Measurements from ENCODE around the gene ITGA11. TPM values are rescaled to one million over a fixed set of nuclear protein-coding genes. Genes with fewer than 3 reads are reported as not detected.

Gene ITGA11
- total RNA-seq, 1 donor from 2014 or later = 2.6 TPM

DNA sequence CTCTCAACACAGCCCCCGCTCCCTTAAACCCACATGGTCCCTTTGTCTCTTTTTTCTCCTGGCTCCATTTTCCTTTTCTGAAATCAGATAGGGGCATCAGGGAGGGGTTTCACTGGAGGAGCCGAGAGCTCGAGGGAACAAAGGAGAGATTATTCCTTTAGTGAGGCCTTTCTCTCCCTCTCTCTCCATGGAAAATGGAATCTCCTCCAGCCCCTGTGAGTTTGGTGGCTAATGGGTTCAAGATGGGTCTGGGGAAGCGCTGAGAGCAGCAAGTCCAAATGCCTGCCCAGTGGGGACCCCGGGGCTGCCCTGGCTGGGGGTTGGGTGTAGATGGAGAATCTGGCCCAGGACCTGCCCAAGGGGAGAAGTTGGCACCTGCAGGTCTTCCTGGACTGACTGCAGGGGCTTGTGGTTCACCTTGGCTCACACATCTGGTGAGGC, 56.8 kb downstream of the ITGA11 start:
- no peak for DNase-seq (ENCODE audit: low spot score)

- no peak for DNase-seq (ENCODE audit: low spot score)
Observed at GRCh38 chr15:68374168-68374745, 57.7 kb downstream of the ITGA11 start.

- no peak for DNase-seq (ENCODE audit: low spot score)
Observed at GRCh38 chr15:68373028-68373427, 58.9 kb downstream of the ITGA11 start.

- DNase-seq (ENCODE audit: low spot score) = no peak
Observed at GRCh38 chr15:68372291-68372811, 59.6 kb downstream of the ITGA11 start.

GRCh38 chr15:68371851-68372250, 60.1 kb downstream of the ITGA11 start:
- DNase-seq (ENCODE audit: low spot score) = no peak

DNA sequence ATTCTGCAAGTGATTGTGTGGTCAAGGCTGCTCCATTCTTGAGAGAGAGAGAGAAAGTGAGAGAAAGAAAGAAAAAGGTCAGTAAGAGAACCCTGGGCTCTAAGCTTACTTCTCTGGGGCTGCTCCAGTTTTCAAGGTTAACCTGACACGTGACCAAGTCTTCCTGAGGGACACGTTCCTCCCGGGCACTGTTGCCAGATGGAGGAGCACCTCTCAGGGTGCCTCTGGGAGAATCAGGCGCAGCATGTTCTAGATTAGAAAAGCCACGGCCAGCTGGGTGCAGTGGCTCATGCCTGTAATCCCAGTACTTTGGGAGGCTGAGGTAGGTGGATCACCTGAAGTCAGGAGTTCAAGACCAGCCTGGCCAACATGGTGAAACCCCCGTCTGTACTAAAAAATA, 60.8 kb downstream of the ITGA11 start:
- no peak for DNase-seq (ENCODE audit: low spot score)

- no peak for DNase-seq (ENCODE audit: low spot score)
Observed at GRCh38 chr15:68370768-68371151, 61.2 kb downstream of the ITGA11 start.

GRCh38 chr15:68369931-68370767, 61.8 kb downstream of the ITGA11 start:
- no peak for DNase-seq (ENCODE audit: low spot score)

DNA sequence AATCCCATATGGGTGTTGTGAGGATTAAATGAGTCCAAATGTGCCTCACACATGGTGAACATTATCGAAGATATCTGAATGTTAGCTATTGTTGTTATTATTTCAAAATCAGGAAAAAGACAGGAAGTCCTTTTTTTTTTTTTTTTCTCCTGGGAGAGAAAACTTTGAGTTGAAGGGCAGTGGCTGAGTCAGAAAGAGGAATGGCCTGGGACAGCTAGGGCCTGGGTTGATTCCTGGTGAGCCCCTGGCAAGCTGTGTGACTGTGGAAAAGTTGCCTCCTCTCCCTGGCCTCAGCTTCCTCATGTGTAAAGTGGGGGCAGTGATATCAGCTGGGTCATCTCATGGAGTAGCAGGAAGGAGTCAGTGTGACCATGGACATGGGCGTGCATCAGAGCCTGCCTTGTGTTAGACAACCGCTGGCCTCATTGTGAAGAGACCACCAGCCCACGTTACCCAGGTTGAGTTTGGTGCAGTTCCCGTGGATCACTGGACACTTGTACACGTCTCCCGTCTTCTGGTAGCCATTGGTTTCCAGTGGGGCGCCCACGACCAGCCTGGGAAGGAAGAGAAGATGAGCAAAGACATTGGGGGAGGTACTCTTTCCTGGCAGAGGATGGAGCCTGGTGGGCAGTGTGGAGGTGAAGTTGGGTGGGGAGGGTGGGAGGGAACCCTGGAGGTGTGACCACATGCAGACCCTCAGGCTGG, 63.1 kb downstream of the ITGA11 start:
- DNase-seq (ENCODE audit: low spot score) = no peak

DNA sequence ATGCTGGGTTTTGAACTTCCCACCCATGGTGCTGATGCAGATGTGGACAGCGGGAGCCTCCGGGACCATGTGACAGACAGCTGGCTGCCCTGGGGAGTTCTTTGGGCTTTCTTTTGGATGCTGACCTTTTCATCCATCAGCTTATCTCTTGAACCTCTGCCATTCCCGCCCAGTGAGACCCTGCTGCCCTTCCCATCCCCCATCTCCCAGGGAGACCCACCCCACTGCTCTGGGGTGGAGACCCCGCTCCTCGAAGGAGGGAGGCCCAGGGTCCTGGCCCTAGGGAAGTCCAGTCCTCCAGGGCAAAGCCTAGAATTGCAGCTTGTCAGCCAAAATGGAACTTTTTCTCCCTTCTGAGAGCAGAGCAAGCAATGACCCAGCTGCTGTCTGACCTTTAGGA, 64.0 kb downstream of the ITGA11 start:
- no peak for DNase-seq (ENCODE audit: low spot score)

- DNase-seq (ENCODE audit: low spot score) = no peak
Observed at GRCh38 chr15:68367226-68367625, 64.7 kb downstream of the ITGA11 start.

- DNase-seq (ENCODE audit: low spot score) = no peak
Observed at GRCh38 chr15:68366314-68366713, 65.6 kb downstream of the ITGA11 start.

DNA sequence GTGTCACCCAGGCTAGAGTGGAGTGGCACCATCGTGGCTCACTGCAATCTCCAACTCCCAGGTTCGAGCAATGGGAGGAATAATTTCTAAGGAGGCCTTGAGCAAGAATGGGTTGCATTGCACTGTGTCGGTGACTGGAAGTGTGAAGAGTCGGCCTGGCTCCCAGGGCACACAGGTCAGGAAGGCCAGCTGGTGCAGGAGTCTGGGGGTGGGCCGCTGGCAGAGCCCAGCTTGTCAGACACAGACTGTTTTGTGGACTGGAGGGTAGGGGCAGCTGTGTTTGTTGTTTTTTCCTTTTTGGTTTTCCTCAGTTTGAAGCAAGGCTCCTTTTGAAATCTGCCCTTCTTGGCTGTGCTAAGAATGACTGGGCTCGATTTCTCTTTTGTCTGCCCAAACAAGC, 66.2 kb downstream of the ITGA11 start:
- no peak for DNase-seq (ENCODE audit: low spot score)

DNA sequence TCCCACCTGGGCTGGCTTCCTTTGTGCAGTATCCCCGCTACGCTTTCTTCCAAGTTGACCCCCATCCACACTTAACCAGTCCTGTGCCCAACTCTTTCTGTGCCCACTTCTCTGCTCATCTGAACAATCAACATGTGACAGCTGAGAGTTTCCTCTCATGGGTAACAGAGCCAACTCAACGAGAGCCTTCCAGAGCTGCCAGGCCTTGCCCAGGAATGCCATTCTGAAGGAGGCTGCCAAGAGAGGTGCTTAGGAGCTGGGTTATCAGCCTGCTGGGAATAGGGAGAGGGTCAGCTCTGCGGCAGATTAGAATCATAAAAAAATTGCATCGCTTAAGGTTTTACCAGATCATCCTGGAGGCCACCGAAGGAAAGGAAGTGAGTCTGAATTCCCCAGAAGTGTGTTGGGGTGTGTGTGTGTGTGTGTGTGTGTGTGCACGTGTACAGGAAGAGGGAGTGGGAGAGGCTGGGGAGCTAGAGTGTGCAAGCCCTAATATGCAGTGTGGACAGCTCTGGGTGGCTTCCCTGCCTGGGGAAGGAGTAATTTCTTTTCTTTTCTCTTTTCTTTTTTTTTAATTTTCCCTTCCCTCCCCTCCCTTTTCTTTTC, 66.7 kb downstream of the ITGA11 start:
- DNase-seq (ENCODE audit: low spot score) = no peak

DNA sequence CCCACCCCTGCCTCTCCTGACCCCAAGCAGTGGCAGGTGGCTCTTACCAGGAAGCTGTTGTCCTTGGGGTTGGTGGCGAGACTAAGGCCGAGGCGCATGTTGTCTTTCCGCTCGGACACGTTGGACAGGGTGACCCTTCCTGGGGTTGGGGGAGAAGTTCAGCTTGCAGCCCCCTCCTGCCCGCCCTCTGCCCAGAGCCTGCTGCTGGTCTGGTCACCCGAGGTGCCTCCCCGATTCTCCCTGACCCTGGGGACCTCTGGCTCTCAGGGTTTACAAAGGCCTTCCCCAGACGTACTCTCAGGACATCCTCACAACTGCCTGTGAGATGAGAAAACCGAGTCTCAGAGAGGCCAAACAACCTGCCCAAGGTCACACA, 67.3 kb downstream of the ITGA11 start:
- no peak for DNase-seq (ENCODE audit: low spot score)

- DNase-seq (ENCODE audit: low spot score) = no peak
Observed at GRCh38 chr15:68364028-68364659, 67.8 kb downstream of the ITGA11 start.

DNA sequence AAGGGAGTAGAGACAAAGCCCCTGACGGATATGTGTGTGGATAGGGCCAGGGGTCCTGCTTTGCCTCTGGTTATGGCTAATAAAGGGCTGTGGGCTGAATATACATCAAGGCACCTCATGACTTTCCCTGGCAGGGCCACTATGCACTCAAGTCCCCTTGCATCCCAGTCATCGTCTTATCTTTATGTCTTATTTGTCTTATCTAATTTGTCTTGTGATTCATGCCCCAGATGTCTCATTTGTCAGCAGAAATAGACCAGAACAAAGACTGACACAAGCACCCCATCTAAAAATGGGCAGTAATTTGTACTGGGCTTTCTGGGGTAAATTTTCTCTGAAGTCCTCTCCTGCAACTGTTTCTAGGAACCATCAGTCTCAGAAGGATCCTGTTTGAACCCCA, 68.6 kb downstream of the ITGA11 start:
- no peak for DNase-seq (ENCODE audit: low spot score)

- no peak for DNase-seq (ENCODE audit: low spot score)
Observed at GRCh38 chr15:68362537-68363126, 69.3 kb downstream of the ITGA11 start.

- DNase-seq (ENCODE audit: low spot score) = no peak
Observed at GRCh38 chr15:68360721-68361120, 71.2 kb downstream of the ITGA11 start.

GRCh38 chr15:68356778-68357177, 75.2 kb downstream of the ITGA11 start:
- no peak for DNase-seq (ENCODE audit: low spot score)

- no peak for DNase-seq (ENCODE audit: low spot score)
Observed at GRCh38 chr15:68354923-68355322, 77.0 kb downstream of the ITGA11 start.
